Islet precursor cell (in vitro differentiated cells): ENCODE data around the gene GBP5.
"Not testable (repeated sequence)": the region's sequence is repeated elsewhere in the genome, so short reads cannot be mapped to it uniquely, and the experiment has no call there.

Experiments
- DNase-seq: peaks from one replicate; pipeline ENCODE4 v3.0.0-alpha.2; 2018

Gene GBP5

GRCh38 chr1:89279011-89279466, 6.4 kb upstream of the GBP5 start:
- no peak for DNase-seq

GRCh38 chr1:89277725-89278124, 5.1 kb upstream of the GBP5 start:
- no peak for DNase-seq

GRCh38 chr1:89276690-89277089, 4.0 kb upstream of the GBP5 start:
- DNase-seq: no peak

- no peak for DNase-seq
Measured at GRCh38 chr1:89274411-89274857, 1.8 kb upstream of the GBP5 start.

- DNase-seq: no peak
Measured at GRCh38 chr1:89273324-89273778, 691 bp upstream of the GBP5 start.

GRCh38 chr1:89271341-89272015, 1.2 kb downstream of the GBP5 start:
- DNase-seq: no peak

GRCh38 chr1:89270423-89270822, 2.2 kb downstream of the GBP5 start:
- no peak for DNase-seq

- DNase-seq: no peak
Measured at GRCh38 chr1:89269277-89269676, 3.4 kb downstream of the GBP5 start.

- DNase-seq: no peak
Measured at GRCh38 chr1:89262643-89263042, 10.0 kb downstream of the GBP5 start.

GRCh38 chr1:89261926-89262515, 10.6 kb downstream of the GBP5 start:
- DNase-seq: no peak

- DNase-seq: no peak
Measured at GRCh38 chr1:89260566-89261255, 11.9 kb downstream of the GBP5 start.

GRCh38 chr1:89260042-89260441, 12.6 kb downstream of the GBP5 start:
- no peak for DNase-seq

GRCh38 chr1:89259283-89259971, 13.2 kb downstream of the GBP5 start:
- DNase-seq: no peak

GRCh38 chr1:89257041-89257440, 15.6 kb downstream of the GBP5 start:
- no peak for DNase-seq

GRCh38 chr1:89255581-89255980, 17.1 kb downstream of the GBP5 start:
- DNase-seq: not testable (repeated sequence)

GRCh38 chr1:89254658-89255287, 17.9 kb downstream of the GBP5 start:
- no peak for DNase-seq

- DNase-seq: no peak
Measured at GRCh38 chr1:89243046-89243445, 29.6 kb downstream of the GBP5 start.
